Smooth muscle cell (in vitro differentiated cells): ENCODE measurements around the gene IQCF6. TPM values are rescaled to one million over a fixed set of nuclear protein-coding genes. Genes with fewer than 3 reads are reported as not detected.

Experiments
- DNase-seq: peaks from one replicate; lab custom pipeline; 2025; ENCODE audit not compliant: unreplicated experiment; lab: John Stamatoyannopoulos, UW
- H2AFZ ChIP-seq: fragments of 200-600 bp; sonication (generic); 2 replicates; pipeline ENCODE4 v1.6.0; 2016; ENCODE audit warnings: antibody characterized with exemption, low read depth, mild to moderate bottlenecking
- H3F3A ChIP-seq: fragments of 200-600 bp; sonication (generic); 2 replicates; pipeline ENCODE4 v1.6.0; 2017; ENCODE audit warnings: antibody characterized with exemption, low read depth
- H3K27ac ChIP-seq: fragments of 200-600 bp; sonication (generic); 2 replicates; pipeline ENCODE4 v1.5.1; 2016; ENCODE audit warnings: low read depth, mild to moderate bottlenecking
- H3K27me3 ChIP-seq: fragments of 200-600 bp; sonication (generic); 2 replicates; pipeline ENCODE4 v1.6.1; 2016; ENCODE audit warnings: low read depth, mild to moderate bottlenecking
- H3K36me3 ChIP-seq: fragments of 200-600 bp; sonication (generic); 2 replicates; pipeline ENCODE4 v1.5.1; 2016; ENCODE audit warnings: low read depth
- H3K4me1 ChIP-seq: fragments of 200-600 bp; sonication (generic); 2 replicates; pipeline ENCODE4 v1.5.1; 2016; ENCODE audit warnings: low read depth
- H3K4me2 ChIP-seq: fragments of 200-600 bp; sonication (generic); 2 replicates; pipeline ENCODE4 v1.6.0; 2016; ENCODE audit warnings: mild to moderate bottlenecking
- H3K4me3 ChIP-seq: fragments of 200-600 bp; sonication (generic); 2 replicates; pipeline ENCODE4 v1.5.1; 2016; ENCODE audit warnings: mild to moderate bottlenecking
- H3K79me2 ChIP-seq: fragments of 200-600 bp; sonication (generic); 2 replicates; pipeline ENCODE4 v1.6.0; 2016; ENCODE audit warnings: low read depth, mild to moderate bottlenecking
- H3K9ac ChIP-seq: fragments of 200-600 bp; sonication (generic); 2 replicates; pipeline ENCODE4 v1.6.0; 2016; ENCODE audit warnings: low read depth
- H3K9me3 ChIP-seq: fragments of 200-600 bp; sonication (generic); replicated peaks from 2 replicates; pipeline ENCODE4 v1.5.1; 2016; ENCODE audit warnings: low read depth
- H4K20me1 ChIP-seq: fragments of 200-600 bp; sonication (generic); 2 replicates; pipeline ENCODE4 v1.6.0; 2016; ENCODE audit warnings: low read depth
- WGBS: methylation state at CpG from one replicate; pipeline ENCODE4 v1.1.7; 2016; ENCODE audit warnings: low lambda C conversion rate; 5-methylcytosine and 5-hydroxymethylcytosine counted together
- polyA plus RNA-seq: library from polyadenylated mRNA; unstranded; fragments of >200 nt; fragmentation: Nextera tagmentation; extraction: Ambion mirVana; gene quantifications from 2 replicates; pipeline ENCODE4 v1.2.1, GENCODE V29; 2016
- total RNA-seq: library from RNA; depleted of rRNA; stranded (reverse); fragments of >200 nt; gene quantifications from 2 replicates; pipeline ENCODE4 v1.2.3, GENCODE V29; 2014
- TF ChIP-seq, protein P1 (sequence below): fragments of 200-600 bp; sonication (generic); IDR thresholded peaks from 2 replicates; pipeline ENCODE4 v1.5.1; 2017; ENCODE audit warnings: borderline replicate concordance, mild to moderate bottlenecking, antibody characterized with exemption; ENCODE audit not compliant: insufficient read depth, poor library complexity, severe bottlenecking

The IQCF6 gene
- total and polyA plus RNA-seq, 2 experiments from 2014 or later = not detected

DNA sequence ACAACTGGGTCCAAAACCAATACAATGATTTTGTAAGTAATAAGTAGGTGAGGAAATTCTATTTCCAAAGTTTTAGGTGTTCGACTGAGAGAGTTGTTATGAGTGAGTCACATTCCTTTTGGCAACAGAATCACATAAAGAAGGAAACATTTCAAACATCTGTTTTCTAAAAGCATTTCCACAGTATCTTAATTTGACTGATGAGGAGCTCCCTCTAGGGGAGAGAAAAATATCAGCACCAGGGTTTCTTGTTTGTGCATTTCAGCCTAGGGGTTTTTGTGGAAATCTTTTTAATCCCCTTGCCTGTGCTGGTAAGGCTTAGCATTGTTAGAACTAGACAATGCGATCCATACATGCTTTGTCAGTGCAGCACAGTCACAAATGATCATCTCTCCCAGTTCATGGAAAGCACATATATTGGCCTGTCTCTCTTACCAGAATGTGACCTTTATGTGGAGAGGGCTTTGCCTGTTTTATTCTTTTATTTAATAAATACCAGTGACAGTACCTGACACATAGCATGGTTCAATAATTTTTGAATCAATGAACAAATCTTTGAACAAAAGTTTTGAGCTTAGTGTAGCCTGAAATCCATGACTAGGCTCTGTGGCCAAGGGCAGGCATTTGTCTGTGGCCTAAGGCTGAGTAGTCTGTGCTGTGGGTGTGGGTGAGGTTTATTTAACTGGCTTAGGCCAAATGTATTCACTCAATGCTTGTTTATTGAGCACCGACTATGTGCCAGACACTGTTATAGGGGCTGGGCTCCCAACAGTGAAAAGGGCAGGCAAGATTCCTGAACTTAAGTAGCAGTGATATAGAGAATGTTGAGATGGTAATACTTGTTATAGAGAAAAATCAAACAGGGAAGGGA, 21.1 kb upstream of the IQCF6 start:
- Histone ChIP-seq H3K4me1 (peaks cover 12% of the 10 kb centered on the region), H3K9me3 (no peaks in the 10 kb centered on the region), H4K20me1 (no peaks in the 10 kb centered on the region), H3K27ac (no peak overlapping the region), H3K79me2 (no peaks in the 10 kb centered on the region), H3K36me3 (no peaks in the 10 kb centered on the region), H2AFZ (no peak overlapping the region), H3K4me3 (no peak overlapping the region), H3K27me3 (no peaks in the 10 kb centered on the region), H3K4me2 (no peak overlapping the region), H3K9ac (no peak overlapping the region), H3F3A (no peaks in the 10 kb centered on the region)
- TF ChIP-seq, protein P1, sequence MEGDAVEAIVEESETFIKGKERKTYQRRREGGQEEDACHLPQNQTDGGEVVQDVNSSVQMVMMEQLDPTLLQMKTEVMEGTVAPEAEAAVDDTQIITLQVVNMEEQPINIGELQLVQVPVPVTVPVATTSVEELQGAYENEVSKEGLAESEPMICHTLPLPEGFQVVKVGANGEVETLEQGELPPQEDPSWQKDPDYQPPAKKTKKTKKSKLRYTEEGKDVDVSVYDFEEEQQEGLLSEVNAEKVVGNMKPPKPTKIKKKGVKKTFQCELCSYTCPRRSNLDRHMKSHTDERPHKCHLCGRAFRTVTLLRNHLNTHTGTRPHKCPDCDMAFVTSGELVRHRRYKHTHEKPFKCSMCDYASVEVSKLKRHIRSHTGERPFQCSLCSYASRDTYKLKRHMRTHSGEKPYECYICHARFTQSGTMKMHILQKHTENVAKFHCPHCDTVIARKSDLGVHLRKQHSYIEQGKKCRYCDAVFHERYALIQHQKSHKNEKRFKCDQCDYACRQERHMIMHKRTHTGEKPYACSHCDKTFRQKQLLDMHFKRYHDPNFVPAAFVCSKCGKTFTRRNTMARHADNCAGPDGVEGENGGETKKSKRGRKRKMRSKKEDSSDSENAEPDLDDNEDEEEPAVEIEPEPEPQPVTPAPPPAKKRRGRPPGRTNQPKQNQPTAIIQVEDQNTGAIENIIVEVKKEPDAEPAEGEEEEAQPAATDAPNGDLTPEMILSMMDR = peak; percentile 85
- 13% methylated on average over 3 of the region's 3 CpGs for WGBS
- no peak for DNase-seq

- DNase-seq = no peak
- H3K4me3 ChIP-seq = no peak overlapping the region
- H2AFZ ChIP-seq = no peak overlapping the region
- H4K20me1 ChIP-seq = no peaks in the 10 kb centered on the region
- no peak overlapping the region for H3K27ac ChIP-seq
- no peaks in the 10 kb centered on the region for H3K9me3 ChIP-seq
- H3K4me1 ChIP-seq = peaks cover 21% of the 10 kb centered on the region
- H3K9ac ChIP-seq = no peak overlapping the region
- WGBS = 39% methylated on average over 3 of the region's 3 CpGs
- TF ChIP-seq, protein P1 = no peak
- H3K4me2 ChIP-seq = peak overlapping the region; percentile 44
- no peaks in the 10 kb centered on the region for H3K27me3 ChIP-seq
- H3K79me2 ChIP-seq = no peaks in the 10 kb centered on the region
- H3K36me3 ChIP-seq = no peaks in the 10 kb centered on the region
- no peaks in the 10 kb centered on the region for H3F3A ChIP-seq
Measured at GRCh38 chr3:51798411-51798963, 19.4 kb upstream of the IQCF6 start.

DNA sequence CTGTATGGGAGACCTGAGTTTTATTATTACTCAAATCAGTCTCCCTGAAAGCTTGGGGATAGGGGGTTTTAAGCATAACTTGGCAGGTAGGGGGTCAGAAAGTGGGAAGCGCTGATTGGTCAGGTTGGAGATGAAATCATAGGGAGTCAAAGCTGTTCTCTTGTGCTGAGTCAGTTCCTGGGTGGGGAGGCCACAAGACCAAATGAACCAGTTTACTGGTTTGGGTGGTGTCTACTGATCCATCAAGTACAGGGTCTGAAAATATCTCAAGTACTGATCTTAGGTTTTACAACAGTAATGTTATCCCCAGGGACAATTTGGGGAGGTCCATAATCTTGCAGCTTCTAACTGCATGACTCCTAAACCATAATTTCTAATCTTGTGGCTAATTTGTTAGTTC, 17.8 kb upstream of the IQCF6 start:
- H3K79me2 ChIP-seq = no peaks in the 10 kb centered on the region
- H3K9me3 ChIP-seq = no peaks in the 10 kb centered on the region
- H3K4me2 ChIP-seq = no peak overlapping the region
- 100% methylated on average over 1 of the region's 1 CpG for WGBS
- H3K27ac ChIP-seq = no peak overlapping the region
- no peaks in the 10 kb centered on the region for H3K27me3 ChIP-seq
- no peaks in the 10 kb centered on the region for H3F3A ChIP-seq
- no peak overlapping the region for H2AFZ ChIP-seq
- no peaks in the 10 kb centered on the region for H4K20me1 ChIP-seq
- no peak for DNase-seq
- no peak overlapping the region for H3K9ac ChIP-seq
- TF ChIP-seq, protein P1 = no peak
- H3K4me3 ChIP-seq = no peak overlapping the region
- peaks cover 16% of the 10 kb centered on the region for H3K4me1 ChIP-seq
- no peaks in the 10 kb centered on the region for H3K36me3 ChIP-seq
